SU-DHL-6 (cell line): Measurements from ENCODE around the gene NCF4.

Source experiments
- EZH2phosphoT487 ChIP-seq: fragments of 200-600 bp; sonication (generic), shearing (Covaris generic); conservative IDR thresholded peaks from 2 replicates; pipeline ENCODE4 v1.6.1; 2018; ENCODE audit warnings: mild to moderate bottlenecking, antibody characterized with exemption, low read length, moderate library complexity, mixed read lengths
- TF ChIP-seq, protein P1 (sequence below): fragments of 200-600 bp; sonication (generic); IDR thresholded peaks from one replicate; pipeline ENCODE4 v1.5.1; 2017; ENCODE audit warnings: antibody characterized with exemption, mild to moderate bottlenecking, low read length, moderate library complexity; ENCODE audit not compliant: insufficient read depth, poor library complexity, severe bottlenecking

- TF ChIP-seq, protein P1, sequence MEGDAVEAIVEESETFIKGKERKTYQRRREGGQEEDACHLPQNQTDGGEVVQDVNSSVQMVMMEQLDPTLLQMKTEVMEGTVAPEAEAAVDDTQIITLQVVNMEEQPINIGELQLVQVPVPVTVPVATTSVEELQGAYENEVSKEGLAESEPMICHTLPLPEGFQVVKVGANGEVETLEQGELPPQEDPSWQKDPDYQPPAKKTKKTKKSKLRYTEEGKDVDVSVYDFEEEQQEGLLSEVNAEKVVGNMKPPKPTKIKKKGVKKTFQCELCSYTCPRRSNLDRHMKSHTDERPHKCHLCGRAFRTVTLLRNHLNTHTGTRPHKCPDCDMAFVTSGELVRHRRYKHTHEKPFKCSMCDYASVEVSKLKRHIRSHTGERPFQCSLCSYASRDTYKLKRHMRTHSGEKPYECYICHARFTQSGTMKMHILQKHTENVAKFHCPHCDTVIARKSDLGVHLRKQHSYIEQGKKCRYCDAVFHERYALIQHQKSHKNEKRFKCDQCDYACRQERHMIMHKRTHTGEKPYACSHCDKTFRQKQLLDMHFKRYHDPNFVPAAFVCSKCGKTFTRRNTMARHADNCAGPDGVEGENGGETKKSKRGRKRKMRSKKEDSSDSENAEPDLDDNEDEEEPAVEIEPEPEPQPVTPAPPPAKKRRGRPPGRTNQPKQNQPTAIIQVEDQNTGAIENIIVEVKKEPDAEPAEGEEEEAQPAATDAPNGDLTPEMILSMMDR: no peak
- TF ChIP-seq EZH2phosphoT487: no peak
These were observed 31.5 kb downstream of the NCF4 start for GRCh38 chr22:36892292-36892691.
